GM12872 (cell line): Measurements from ENCODE around the gene ZNF142.

Experiments
- TF ChIP-seq, protein P1 (sequence below): IDR thresholded peaks from 3 replicates; pipeline ENCODE4 v1.5.1; 2011; ENCODE audit warnings: low read depth, mild to moderate bottlenecking, low read length, moderate library complexity; ENCODE audit not compliant: insufficient read depth

ZNF142 gene

GRCh38 chr2:218644721-218645120 is 14.7 kb downstream of the ZNF142 start:
- TF ChIP-seq, protein P1, sequence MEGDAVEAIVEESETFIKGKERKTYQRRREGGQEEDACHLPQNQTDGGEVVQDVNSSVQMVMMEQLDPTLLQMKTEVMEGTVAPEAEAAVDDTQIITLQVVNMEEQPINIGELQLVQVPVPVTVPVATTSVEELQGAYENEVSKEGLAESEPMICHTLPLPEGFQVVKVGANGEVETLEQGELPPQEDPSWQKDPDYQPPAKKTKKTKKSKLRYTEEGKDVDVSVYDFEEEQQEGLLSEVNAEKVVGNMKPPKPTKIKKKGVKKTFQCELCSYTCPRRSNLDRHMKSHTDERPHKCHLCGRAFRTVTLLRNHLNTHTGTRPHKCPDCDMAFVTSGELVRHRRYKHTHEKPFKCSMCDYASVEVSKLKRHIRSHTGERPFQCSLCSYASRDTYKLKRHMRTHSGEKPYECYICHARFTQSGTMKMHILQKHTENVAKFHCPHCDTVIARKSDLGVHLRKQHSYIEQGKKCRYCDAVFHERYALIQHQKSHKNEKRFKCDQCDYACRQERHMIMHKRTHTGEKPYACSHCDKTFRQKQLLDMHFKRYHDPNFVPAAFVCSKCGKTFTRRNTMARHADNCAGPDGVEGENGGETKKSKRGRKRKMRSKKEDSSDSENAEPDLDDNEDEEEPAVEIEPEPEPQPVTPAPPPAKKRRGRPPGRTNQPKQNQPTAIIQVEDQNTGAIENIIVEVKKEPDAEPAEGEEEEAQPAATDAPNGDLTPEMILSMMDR, result no peak

- TF ChIP-seq, protein P1, result no peak
Observed at GRCh38 chr2:218643751-218644310, 15.6 kb downstream of the ZNF142 start.

DNA sequence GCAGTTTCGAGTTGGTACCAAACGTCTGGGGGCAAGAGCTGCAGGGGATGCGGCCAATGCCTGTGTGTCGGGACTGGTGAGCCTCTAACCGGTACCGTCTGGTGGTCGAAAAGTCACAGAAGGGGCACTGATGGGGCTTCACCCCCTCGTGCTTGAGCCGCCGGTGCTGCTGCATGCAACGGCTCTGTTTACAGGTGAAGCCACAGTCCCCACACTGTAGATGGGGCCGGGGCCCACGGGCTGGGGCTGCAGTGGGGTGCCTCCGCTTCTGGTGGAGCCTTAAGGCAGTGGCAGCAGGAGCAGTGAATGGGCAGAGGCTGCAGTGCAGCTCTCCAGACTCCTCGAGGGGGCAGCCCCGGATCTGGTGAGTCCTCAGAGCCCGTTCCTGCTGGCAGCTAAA is 16.6 kb downstream of the ZNF142 start:
- TF ChIP-seq, protein P1, result no peak

- TF ChIP-seq, protein P1, result no peak
Observed at GRCh38 chr2:218642121-218642656, 17.2 kb downstream of the ZNF142 start.

DNA sequence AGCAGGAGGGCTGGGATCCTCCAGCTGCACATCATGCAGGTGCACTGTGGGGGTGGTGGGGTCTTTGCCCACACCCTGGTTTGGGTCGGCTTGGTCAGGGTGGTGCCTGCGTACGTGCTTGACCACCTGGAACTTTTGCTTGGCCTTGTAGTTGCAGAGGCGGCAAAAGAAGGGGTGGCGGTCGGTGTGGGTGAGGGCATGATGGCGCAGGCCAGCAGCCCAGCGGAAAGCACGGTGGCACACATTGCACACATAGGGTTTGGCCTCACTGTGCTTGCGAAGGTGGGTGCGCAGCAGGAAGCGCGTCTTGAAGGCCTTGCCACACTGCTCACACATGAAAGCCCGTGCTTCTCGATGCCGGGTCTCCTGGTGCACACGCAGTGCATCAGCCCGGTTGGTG is 21.1 kb downstream of the ZNF142 start:
- TF ChIP-seq, protein P1, result no peak

GRCh38 chr2:218635719-218636118 is 23.7 kb downstream of the ZNF142 start:
- TF ChIP-seq, protein P1, result no peak

GRCh38 chr2:218631837-218632236 is 27.6 kb downstream of the ZNF142 start:
- TF ChIP-seq, protein P1, result no peak
